Esophagus squamous epithelium (tissue), 4 donors: Measurements from ENCODE around the gene SLAIN2.

ENCODE experiments used
- CTCF ChIP-seq, 6 experiments: fragments of 450-650 bp in 4 of 6; fragments of 200-600 bp in 2 of 6; sonication (generic) in 2 of 6; IDR thresholded peaks; one replicate each; pipeline ENCODE4 v1.5.1; 2016 to 2019; ENCODE audit warnings: antibody characterized with exemption in 6 of 6, mild to moderate bottlenecking in 4 of 6, moderate library complexity in 4 of 6
- POLR2A ChIP-seq, 4 donors: fragments of 450-650 bp; IDR thresholded peaks; one replicate each; pipeline ENCODE4 v1.6.1; 2017; ENCODE audit warnings: antibody characterized with exemption in 4 of 4, mild to moderate bottlenecking in 4 of 4, moderate library complexity in 3 of 4

GRCh38 chr4:48420144-48420543, 78.8 kb downstream of the SLAIN2 start:
- TF ChIP-seq CTCF (IDR thresholded peaks at IDR 0.05) (no peak), POLR2A (IDR thresholded peaks at IDR 0.05) (no peak)
